WTC11 (cell line): ENCODE data around the gene PKP4. TPM values are rescaled to one million over a fixed set of nuclear protein-coding genes. Genes with fewer than 3 reads are reported as not detected.

Experiments used
- ATAC-seq: fragments of 200-7000 bp; cut with Tn5 transposase; 2 replicates; pipeline ENCODE4 v1.10.0; 2021; ENCODE audit warnings: mild to moderate bottlenecking, moderate library complexity
- CTCF ChIA-PET: fragments of 300-600 bp; sonication (Branson Sonifier 250); formaldehyde crosslinking; loops from one replicate; lab custom pipeline; 2021; ENCODE audit warnings: antibody characterized with exemption; lab: Charles Lee
- POLR2A ChIA-PET: fragments of 350-600 bp; sonication (Branson Sonifier 250); formaldehyde crosslinking; loops from one replicate; lab custom pipeline; 2021; ENCODE audit warnings: antibody characterized with exemption; lab: Charles Lee
- DNase-seq: peaks from one replicate; pipeline ENCODE4 v3.0.0; 2021; ENCODE audit warnings: low spot score
- H3K27ac Mint-ChIP-seq: 2 replicates; pipeline ENCODE4 v1.8.0; 2021; ENCODE audit warnings: mixed read lengths
- H3K27me3 Mint-ChIP-seq: 2 replicates; pipeline ENCODE4 v1.8.0; 2021; ENCODE audit warnings: low read depth, mild to moderate bottlenecking, moderate library complexity, mixed read lengths
- H3K36me3 Mint-ChIP-seq: 2 replicates; pipeline ENCODE4 v1.8.0; 2021; ENCODE audit warnings: mixed read lengths
- H3K4me1 Mint-ChIP-seq: 2 replicates; pipeline ENCODE4 v1.8.0; 2022; ENCODE audit warnings: mixed read lengths
- H3K4me3 Mint-ChIP-seq: 2 replicates; pipeline ENCODE4 v1.8.0; 2021; ENCODE audit warnings: mild to moderate bottlenecking, moderate library complexity, mixed read lengths
- H3K9me3 Mint-ChIP-seq: 2 replicates; pipeline ENCODE4 v1.8.0; 2021; ENCODE audit warnings: mixed read lengths
- EMX1 ChIP-seq: fragments of 250-450 bp; sonication (Bioruptor Pico); IDR thresholded peaks from 2 replicates; pipeline ENCODE4 v1.8.0; 2021; ENCODE audit warnings: mild to moderate bottlenecking
- ETV6 ChIP-seq: sonication (generic); formaldehyde crosslinking; IDR thresholded peaks from 2 replicates; pipeline ENCODE4 v1.8.1; 2022; ENCODE audit warnings: mild to moderate bottlenecking, missing genetic modification reagents
- FOXJ3 ChIP-seq: sonication (generic); formaldehyde crosslinking; IDR thresholded peaks from 2 replicates; pipeline ENCODE4 v1.9.0; 2021; ENCODE audit warnings: missing genetic modification reagents, mild to moderate bottlenecking, borderline replicate concordance
- FOXP1 ChIP-seq: sonication (generic); formaldehyde crosslinking; IDR thresholded peaks from 2 replicates; pipeline ENCODE4 v1.8.0; 2022; ENCODE audit warnings: missing genetic modification reagents, mild to moderate bottlenecking, moderate library complexity, borderline replicate concordance
- GABPB1 ChIP-seq: sonication (generic); formaldehyde crosslinking; IDR thresholded peaks from 2 replicates; pipeline ENCODE4 v1.8.1; 2023; ENCODE audit warnings: mild to moderate bottlenecking, missing genetic modification reagents
- NR3C1 ChIP-seq: sonication (generic); formaldehyde crosslinking; conservative IDR thresholded peaks from 2 replicates; pipeline ENCODE4 v1.8.1; 2023; ENCODE audit warnings: low read depth, mild to moderate bottlenecking, missing genetic modification reagents
- TCF7 ChIP-seq: sonication (generic); formaldehyde crosslinking; IDR thresholded peaks from 2 replicates; pipeline ENCODE4 v1.8.0; 2022; ENCODE audit warnings: mild to moderate bottlenecking, low read depth, missing genetic modification reagents, moderate library complexity
- TP53 ChIP-seq: sonication (generic); formaldehyde crosslinking; IDR thresholded peaks from 2 replicates; pipeline ENCODE4 v1.8.1; 2023; ENCODE audit warnings: mild to moderate bottlenecking, missing genetic modification reagents
- ZNF121 ChIP-seq: sonication (generic); formaldehyde crosslinking; IDR thresholded peaks from 2 replicates; pipeline ENCODE4 v1.8.0; 2023; ENCODE audit warnings: missing genetic modification reagents
- ZNF416 ChIP-seq: fragments of 250-450 bp; sonication (Bioruptor Pico); IDR thresholded peaks from 2 replicates; pipeline ENCODE4 v1.9.0; 2021; ENCODE audit warnings: mild to moderate bottlenecking, inconsistent platforms
- ZNF423 ChIP-seq: fragments of 250-450 bp; sonication (Bioruptor Pico); IDR thresholded peaks from 2 replicates; pipeline ENCODE4 v2.1.2; 2022; ENCODE audit warnings: mild to moderate bottlenecking, moderate library complexity
- total RNA-seq: library from RNA; stranded (reverse); gene quantifications from 3 replicates; pipeline ENCODE4 v1.2.3, GENCODE V29; 2021
- TF ChIP-seq, protein P1 (sequence below): sonication (generic); formaldehyde crosslinking; IDR thresholded peaks from 2 replicates; pipeline ENCODE4 v1.8.0; 2022; ENCODE audit warnings: mild to moderate bottlenecking, missing genetic modification reagents
- TF ChIP-seq, protein P2 (sequence below): fragments of 250-450 bp; sonication (Bioruptor Pico); IDR thresholded peaks from 2 replicates; pipeline ENCODE4 v1.8.0; 2021; ENCODE audit warnings: mild to moderate bottlenecking
- TF ChIP-seq, protein P3 (sequence below): sonication (generic); formaldehyde crosslinking; IDR thresholded peaks from 2 replicates; pipeline ENCODE4 v1.8.0; 2023; ENCODE audit warnings: missing genetic modification reagents
- TF ChIP-seq, protein P4 (sequence below): sonication (generic); formaldehyde crosslinking; IDR thresholded peaks from 2 replicates; pipeline ENCODE4 v1.8.0; 2022; ENCODE audit warnings: mild to moderate bottlenecking, missing genetic modification reagents
- TF ChIP-seq, protein P5 (sequence below): sonication (generic); formaldehyde crosslinking; IDR thresholded peaks from 2 replicates; pipeline ENCODE4 v1.8.1; 2022; ENCODE audit warnings: missing genetic modification reagents, borderline replicate concordance
- TF ChIP-seq, protein P6 (sequence below): sonication (generic); formaldehyde crosslinking; IDR thresholded peaks from 2 replicates; pipeline ENCODE4 v1.8.1; 2023; ENCODE audit warnings: mild to moderate bottlenecking, missing genetic modification reagents, borderline replicate concordance

PKP4 gene
- total RNA-seq, 1 experiment from 2014 or later, result 78.9 TPM

DNA sequence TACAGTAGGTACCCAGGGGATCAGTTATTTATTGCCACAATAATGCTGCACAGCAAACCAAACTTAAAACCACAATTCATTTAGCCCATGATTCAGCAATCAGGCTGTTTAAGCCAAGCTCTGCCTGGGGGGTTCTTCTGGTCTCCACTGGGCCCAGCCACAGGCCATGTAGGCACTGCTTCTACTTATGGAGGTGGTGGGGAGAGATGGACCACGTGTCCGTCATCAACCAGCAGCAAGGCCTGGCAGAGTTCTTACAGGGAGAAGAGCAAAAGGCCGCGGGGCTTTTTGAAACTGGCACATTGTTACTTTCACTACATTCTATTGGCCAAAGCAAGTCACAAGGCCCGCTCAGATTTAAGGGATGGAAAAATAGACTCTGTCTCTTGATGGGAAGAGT is 262.1 kb downstream of the PKP4 start:
- ATAC-seq (no peak), DNase-seq (no peak)
- TF ChIP-seq, protein P1, sequence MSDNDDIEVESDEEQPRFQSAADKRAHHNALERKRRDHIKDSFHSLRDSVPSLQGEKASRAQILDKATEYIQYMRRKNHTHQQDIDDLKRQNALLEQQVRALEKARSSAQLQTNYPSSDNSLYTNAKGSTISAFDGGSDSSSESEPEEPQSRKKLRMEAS (CRISPR knock-in tag), result no peak
- no peak for TF ChIP-seq ZNF423 (CRISPR knock-in tag)
- no peak for TF ChIP-seq GABPB1
- no peak for TF ChIP-seq ZNF416 (CRISPR knock-in tag)
- no peak for TF ChIP-seq FOXP1 (CRISPR knock-in tag)
- H3K4me3 Mint-ChIP-seq, result no peak overlapping the region
- peaks cover 4% of the 10 kb centered on the region for H3K9me3 Mint-ChIP-seq
- ChIA-PET POLR2A (no interaction called here), CTCF (interaction anchor here (1.7 to 2.7 kb wide), 3 partner anchors 27 to 694 kb away, joined by 6 to 11 read pairs (median 7); no protein-coding TSS in a partner anchor)
- H3K4me1 Mint-ChIP-seq, result peaks cover 14% of the 10 kb centered on the region
- H3K27me3 Mint-ChIP-seq, result no peaks in the 10 kb centered on the region; the same call in 1 of the 2 replicates
- no peak overlapping the region for H3K27ac Mint-ChIP-seq
- 0 out of 2 replicates have a peak, but pooled peaks cover 3% of the 10 kb centered on the region for H3K36me3 Mint-ChIP-seq

DNA sequence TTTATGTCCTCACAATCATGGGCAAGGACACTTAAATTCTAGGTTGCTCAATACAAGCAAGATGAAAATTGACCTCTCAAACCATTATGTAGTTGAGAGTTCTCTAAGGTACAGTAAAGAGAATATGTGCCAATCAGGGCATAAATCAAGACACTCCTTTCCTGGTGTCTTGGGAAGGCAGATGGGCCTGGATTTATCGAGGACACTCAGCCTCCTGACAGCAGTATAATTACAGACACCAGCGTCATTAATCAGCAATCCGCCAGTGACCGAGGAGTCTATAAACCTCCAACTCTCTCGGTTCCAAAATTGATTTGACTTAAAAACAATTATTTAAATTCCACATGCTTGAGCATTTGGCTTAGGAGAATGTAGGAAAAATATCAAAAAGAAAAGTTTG is 262.7 kb downstream of the PKP4 start:
- no peaks in the 10 kb centered on the region; the same call in 1 of the 2 replicates for H3K27me3 Mint-ChIP-seq
- ATAC-seq (no peak), DNase-seq (no peak)
- H3K9me3 Mint-ChIP-seq, result no peaks in the 10 kb centered on the region
- no peak for TF ChIP-seq ETV6 (CRISPR knock-in tag)
- no peak for TF ChIP-seq ZNF423 (CRISPR knock-in tag)
- TF ChIP-seq, protein P2, sequence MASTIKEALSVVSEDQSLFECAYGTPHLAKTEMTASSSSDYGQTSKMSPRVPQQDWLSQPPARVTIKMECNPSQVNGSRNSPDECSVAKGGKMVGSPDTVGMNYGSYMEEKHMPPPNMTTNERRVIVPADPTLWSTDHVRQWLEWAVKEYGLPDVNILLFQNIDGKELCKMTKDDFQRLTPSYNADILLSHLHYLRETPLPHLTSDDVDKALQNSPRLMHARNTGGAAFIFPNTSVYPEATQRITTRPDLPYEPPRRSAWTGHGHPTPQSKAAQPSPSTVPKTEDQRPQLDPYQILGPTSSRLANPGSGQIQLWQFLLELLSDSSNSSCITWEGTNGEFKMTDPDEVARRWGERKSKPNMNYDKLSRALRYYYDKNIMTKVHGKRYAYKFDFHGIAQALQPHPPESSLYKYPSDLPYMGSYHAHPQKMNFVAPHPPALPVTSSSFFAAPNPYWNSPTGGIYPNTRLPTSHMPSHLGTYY (CRISPR knock-in tag), result no peak
- TF ChIP-seq TCF7, result no peak
- TF ChIP-seq, protein P3, sequence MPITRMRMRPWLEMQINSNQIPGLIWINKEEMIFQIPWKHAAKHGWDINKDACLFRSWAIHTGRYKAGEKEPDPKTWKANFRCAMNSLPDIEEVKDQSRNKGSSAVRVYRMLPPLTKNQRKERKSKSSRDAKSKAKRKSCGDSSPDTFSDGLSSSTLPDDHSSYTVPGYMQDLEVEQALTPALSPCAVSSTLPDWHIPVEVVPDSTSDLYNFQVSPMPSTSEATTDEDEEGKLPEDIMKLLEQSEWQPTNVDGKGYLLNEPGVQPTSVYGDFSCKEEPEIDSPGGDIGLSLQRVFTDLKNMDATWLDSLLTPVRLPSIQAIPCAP (CRISPR knock-in tag), result no peak
- no peak for TF ChIP-seq TP53 (CRISPR knock-in tag)
- TF ChIP-seq, protein P1 (CRISPR knock-in tag), result no peak
- no peak for TF ChIP-seq FOXJ3
- no peak for TF ChIP-seq NR3C1 (CRISPR knock-in tag)
- TF ChIP-seq, protein P4, sequence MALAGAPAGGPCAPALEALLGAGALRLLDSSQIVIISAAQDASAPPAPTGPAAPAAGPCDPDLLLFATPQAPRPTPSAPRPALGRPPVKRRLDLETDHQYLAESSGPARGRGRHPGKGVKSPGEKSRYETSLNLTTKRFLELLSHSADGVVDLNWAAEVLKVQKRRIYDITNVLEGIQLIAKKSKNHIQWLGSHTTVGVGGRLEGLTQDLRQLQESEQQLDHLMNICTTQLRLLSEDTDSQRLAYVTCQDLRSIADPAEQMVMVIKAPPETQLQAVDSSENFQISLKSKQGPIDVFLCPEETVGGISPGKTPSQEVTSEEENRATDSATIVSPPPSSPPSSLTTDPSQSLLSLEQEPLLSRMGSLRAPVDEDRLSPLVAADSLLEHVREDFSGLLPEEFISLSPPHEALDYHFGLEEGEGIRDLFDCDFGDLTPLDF (CRISPR knock-in tag), result no peak
- TF ChIP-seq, protein P5, sequence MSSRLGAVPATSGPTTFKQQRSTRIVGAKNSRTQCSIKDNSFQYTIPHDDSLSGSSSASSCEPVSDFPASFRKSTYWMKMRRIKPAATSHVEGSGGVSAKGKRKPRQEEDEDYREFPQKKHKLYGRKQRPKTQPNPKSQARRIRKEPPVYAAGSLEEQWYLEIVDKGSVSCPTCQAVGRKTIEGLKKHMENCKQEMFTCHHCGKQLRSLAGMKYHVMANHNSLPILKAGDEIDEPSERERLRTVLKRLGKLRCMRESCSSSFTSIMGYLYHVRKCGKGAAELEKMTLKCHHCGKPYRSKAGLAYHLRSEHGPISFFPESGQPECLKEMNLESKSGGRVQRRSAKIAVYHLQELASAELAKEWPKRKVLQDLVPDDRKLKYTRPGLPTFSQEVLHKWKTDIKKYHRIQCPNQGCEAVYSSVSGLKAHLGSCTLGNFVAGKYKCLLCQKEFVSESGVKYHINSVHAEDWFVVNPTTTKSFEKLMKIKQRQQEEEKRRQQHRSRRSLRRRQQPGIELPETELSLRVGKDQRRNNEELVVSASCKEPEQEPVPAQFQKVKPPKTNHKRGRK, result no peak
- TF ChIP-seq, protein P6, sequence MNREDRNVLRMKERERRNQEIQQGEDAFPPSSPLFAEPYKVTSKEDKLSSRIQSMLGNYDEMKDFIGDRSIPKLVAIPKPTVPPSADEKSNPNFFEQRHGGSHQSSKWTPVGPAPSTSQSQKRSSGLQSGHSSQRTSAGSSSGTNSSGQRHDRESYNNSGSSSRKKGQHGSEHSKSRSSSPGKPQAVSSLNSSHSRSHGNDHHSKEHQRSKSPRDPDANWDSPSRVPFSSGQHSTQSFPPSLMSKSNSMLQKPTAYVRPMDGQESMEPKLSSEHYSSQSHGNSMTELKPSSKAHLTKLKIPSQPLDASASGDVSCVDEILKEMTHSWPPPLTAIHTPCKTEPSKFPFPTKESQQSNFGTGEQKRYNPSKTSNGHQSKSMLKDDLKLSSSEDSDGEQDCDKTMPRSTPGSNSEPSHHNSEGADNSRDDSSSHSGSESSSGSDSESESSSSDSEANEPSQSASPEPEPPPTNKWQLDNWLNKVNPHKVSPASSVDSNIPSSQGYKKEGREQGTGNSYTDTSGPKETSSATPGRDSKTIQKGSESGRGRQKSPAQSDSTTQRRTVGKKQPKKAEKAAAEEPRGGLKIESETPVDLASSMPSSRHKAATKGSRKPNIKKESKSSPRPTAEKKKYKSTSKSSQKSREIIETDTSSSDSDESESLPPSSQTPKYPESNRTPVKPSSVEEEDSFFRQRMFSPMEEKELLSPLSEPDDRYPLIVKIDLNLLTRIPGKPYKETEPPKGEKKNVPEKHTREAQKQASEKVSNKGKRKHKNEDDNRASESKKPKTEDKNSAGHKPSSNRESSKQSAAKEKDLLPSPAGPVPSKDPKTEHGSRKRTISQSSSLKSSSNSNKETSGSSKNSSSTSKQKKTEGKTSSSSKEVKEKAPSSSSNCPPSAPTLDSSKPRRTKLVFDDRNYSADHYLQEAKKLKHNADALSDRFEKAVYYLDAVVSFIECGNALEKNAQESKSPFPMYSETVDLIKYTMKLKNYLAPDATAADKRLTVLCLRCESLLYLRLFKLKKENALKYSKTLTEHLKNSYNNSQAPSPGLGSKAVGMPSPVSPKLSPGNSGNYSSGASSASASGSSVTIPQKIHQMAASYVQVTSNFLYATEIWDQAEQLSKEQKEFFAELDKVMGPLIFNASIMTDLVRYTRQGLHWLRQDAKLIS (CRISPR knock-in tag), result no peak
- no peak for TF ChIP-seq EMX1 (CRISPR knock-in tag)
- TF ChIP-seq ZNF121 (CRISPR knock-in tag), result no peak
- H3K27ac Mint-ChIP-seq, result no peak overlapping the region
- H3K4me1 Mint-ChIP-seq, result peaks cover 20% of the 10 kb centered on the region
- no peaks in the 10 kb centered on the region for H3K36me3 Mint-ChIP-seq
- H3K4me3 Mint-ChIP-seq, result no peak overlapping the region
- POLR2A ChIA-PET, result no interaction called here
- CTCF ChIA-PET, result interaction anchor here (2.7 kb wide), 1 partner anchor 695 kb away, joined by 7 read pairs; no protein-coding TSS in a partner anchor
